Retinal pigment epithelial cell (primary cell): ENCODE data around the gene OASL.

Experiments used
- DNase-seq: peaks from one replicate; pipeline ENCODE4 v3.0.0-alpha.2; 2010; ENCODE audit warnings: low read depth
- H3K4me3 ChIP-seq: 2 replicates; pipeline ENCODE4 v1.5.1; 2011; ENCODE audit warnings: mild to moderate bottlenecking, low read length, control low read depth, moderate library complexity
- CTCF ChIP-seq: conservative IDR thresholded peaks from 2 replicates; pipeline ENCODE4 v1.5.1; 2011; ENCODE audit warnings: low read depth, low read length, control low read depth, inconsistent platforms

OASL gene

GRCh38 chr12:120989687-120990086, 49.4 kb downstream of the OASL start:
- no peak for DNase-seq
- no peak overlapping the region for H3K4me3 ChIP-seq
- no peak for TF ChIP-seq CTCF

GRCh38 chr12:120988658-120989057, 50.4 kb downstream of the OASL start:
- TF ChIP-seq CTCF = no peak

GRCh38 chr12:120988234-120988633, 50.8 kb downstream of the OASL start:
- no peak for TF ChIP-seq CTCF

More at GRCh38 chr12:120988658-120989057, 50.4 kb downstream of the OASL start:
- H3K4me3 ChIP-seq = no peak overlapping the region
- no peak for DNase-seq

GRCh38 chr12:120984351-120984898, 54.6 kb downstream of the OASL start:
- no peak for DNase-seq
- TF ChIP-seq CTCF = no peak
- H3K4me3 ChIP-seq = no peak overlapping the region

More at GRCh38 chr12:120988234-120988633, 50.8 kb downstream of the OASL start:
- H3K4me3 ChIP-seq = no peak overlapping the region
- no peak for DNase-seq

GRCh38 chr12:120983759-120984158, 55.3 kb downstream of the OASL start:
- no peak for TF ChIP-seq CTCF
- no peak for DNase-seq
- no peak overlapping the region for H3K4me3 ChIP-seq

- no peak overlapping the region for H3K4me3 ChIP-seq
- DNase-seq = no peak
- no peak for TF ChIP-seq CTCF
Measured at GRCh38 chr12:120982659-120983058, 56.4 kb downstream of the OASL start.

- TF ChIP-seq CTCF = no peak
Measured at GRCh38 chr12:120981407-120981941, 57.6 kb downstream of the OASL start.

More at GRCh38 chr12:120981407-120981941, 57.6 kb downstream of the OASL start:
- no peak for DNase-seq
- H3K4me3 ChIP-seq = no peak overlapping the region
